Measurements from ENCODE around the gene ZFP36L1. TPM values are rescaled to one million over a fixed set of nuclear protein-coding genes. Genes with fewer than 3 reads are reported as not detected.

The ZFP36L1 gene
- total and polyA plus RNA-seq, 2 of the 13 experiments (the other 11 are each of a cell fraction or from before 2014, with no cell fraction given), result 7.4 to 10.2 TPM

DNA sequence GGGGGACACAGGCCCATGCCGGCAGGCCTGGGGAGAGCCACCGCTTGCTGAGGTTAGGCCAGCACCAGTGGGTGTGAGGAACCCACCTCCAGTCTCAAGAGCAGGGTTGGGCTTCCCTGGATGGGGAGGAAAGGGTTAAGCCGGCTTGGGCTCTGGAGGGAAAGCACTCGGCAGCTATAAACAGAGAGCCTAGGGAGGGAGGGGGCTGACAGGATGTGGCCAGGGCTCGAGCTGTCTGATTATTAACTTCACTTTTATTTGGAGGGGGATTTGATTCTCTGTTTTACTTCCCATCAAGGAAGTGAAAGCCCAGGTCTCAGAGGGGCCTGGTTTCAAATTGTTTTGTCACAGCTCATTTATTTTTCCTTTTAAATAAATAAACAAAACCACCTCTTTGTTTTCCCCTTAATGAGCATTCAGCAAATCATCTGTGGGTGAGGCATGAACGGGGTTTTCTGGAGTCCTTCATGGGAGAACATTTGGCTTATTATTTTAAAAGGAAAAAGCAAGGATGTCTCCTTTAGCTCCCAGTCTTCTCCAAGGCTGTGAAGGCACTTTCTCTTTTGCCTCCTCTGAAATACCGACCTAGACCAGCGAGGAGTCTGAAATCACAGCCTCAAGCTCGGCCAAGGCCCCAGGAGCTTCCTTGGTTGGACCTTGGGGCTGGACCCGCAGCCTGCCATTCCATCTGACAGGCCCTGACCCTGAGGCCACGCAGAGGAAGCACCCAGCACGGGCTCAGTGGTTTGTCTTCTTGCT lies 21.9 kb upstream of the ZFP36L1 start (continued):
- TF ChIP-seq, protein P1, sequence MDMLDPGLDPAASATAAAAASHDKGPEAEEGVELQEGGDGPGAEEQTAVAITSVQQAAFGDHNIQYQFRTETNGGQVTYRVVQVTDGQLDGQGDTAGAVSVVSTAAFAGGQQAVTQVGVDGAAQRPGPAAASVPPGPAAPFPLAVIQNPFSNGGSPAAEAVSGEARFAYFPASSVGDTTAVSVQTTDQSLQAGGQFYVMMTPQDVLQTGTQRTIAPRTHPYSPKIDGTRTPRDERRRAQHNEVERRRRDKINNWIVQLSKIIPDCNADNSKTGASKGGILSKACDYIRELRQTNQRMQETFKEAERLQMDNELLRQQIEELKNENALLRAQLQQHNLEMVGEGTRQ (IDR thresholded peaks at IDR 0.05; ENCODE audit: low read depth, low read length), result no peak
- TF ChIP-seq, protein P1 (CRISPR knock-in tag; IDR thresholded peaks at IDR 0.05; ENCODE audit: borderline replicate concordance), result no peak
- TF ChIP-seq, protein P2, sequence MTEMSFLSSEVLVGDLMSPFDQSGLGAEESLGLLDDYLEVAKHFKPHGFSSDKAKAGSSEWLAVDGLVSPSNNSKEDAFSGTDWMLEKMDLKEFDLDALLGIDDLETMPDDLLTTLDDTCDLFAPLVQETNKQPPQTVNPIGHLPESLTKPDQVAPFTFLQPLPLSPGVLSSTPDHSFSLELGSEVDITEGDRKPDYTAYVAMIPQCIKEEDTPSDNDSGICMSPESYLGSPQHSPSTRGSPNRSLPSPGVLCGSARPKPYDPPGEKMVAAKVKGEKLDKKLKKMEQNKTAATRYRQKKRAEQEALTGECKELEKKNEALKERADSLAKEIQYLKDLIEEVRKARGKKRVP (CRISPR knock-in tag; IDR thresholded peaks at IDR 0.05), result no peak
- TF ChIP-seq EHMT2 (IDR thresholded peaks at IDR 0.05; ENCODE audit: borderline replicate concordance, low read depth, low read length), result no peak
- TF ChIP-seq, protein P3, sequence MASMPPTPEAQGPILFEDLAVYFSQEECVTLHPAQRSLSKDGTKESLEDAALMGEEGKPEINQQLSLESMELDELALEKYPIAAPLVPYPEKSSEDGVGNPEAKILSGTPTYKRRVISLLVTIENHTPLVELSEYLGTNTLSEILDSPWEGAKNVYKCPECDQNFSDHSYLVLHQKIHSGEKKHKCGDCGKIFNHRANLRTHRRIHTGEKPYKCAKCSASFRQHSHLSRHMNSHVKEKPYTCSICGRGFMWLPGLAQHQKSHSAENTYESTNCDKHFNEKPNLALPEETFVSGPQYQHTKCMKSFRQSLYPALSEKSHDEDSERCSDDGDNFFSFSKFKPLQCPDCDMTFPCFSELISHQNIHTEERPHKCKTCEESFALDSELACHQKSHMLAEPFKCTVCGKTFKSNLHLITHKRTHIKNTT (CRISPR knock-in tag; IDR thresholded peaks at IDR 0.05), result no peak
- no peak for TF ChIP-seq ZNF34 (CRISPR knock-in tag; IDR thresholded peaks at IDR 0.05; ENCODE audit: borderline replicate concordance)
- TF ChIP-seq, protein P4, sequence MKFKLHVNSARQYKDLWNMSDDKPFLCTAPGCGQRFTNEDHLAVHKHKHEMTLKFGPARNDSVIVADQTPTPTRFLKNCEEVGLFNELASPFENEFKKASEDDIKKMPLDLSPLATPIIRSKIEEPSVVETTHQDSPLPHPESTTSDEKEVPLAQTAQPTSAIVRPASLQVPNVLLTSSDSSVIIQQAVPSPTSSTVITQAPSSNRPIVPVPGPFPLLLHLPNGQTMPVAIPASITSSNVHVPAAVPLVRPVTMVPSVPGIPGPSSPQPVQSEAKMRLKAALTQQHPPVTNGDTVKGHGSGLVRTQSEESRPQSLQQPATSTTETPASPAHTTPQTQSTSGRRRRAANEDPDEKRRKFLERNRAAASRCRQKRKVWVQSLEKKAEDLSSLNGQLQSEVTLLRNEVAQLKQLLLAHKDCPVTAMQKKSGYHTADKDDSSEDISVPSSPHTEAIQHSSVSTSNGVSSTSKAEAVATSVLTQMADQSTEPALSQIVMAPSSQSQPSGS (CRISPR knock-in tag; IDR thresholded peaks at IDR 0.05), result no peak
- TF ChIP-seq MBD4 (IDR thresholded peaks at IDR 0.05; ENCODE audit: borderline replicate concordance, low read length), result no peak
- no peak for TF ChIP-seq NFE2L2 (IDR thresholded peaks at IDR 0.05; ENCODE audit: low read length)
- TF ChIP-seq, protein P5, sequence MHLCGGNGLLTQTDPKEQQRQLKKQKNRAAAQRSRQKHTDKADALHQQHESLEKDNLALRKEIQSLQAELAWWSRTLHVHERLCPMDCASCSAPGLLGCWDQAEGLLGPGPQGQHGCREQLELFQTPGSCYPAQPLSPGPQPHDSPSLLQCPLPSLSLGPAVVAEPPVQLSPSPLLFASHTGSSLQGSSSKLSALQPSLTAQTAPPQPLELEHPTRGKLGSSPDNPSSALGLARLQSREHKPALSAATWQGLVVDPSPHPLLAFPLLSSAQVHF (CRISPR knock-in tag; IDR thresholded peaks at IDR 0.05), result no peak
- TF ChIP-seq ZNF556 (CRISPR knock-in tag; IDR thresholded peaks at IDR 0.05; ENCODE audit: borderline replicate concordance), result no peak
- TF ChIP-seq, protein P6, sequence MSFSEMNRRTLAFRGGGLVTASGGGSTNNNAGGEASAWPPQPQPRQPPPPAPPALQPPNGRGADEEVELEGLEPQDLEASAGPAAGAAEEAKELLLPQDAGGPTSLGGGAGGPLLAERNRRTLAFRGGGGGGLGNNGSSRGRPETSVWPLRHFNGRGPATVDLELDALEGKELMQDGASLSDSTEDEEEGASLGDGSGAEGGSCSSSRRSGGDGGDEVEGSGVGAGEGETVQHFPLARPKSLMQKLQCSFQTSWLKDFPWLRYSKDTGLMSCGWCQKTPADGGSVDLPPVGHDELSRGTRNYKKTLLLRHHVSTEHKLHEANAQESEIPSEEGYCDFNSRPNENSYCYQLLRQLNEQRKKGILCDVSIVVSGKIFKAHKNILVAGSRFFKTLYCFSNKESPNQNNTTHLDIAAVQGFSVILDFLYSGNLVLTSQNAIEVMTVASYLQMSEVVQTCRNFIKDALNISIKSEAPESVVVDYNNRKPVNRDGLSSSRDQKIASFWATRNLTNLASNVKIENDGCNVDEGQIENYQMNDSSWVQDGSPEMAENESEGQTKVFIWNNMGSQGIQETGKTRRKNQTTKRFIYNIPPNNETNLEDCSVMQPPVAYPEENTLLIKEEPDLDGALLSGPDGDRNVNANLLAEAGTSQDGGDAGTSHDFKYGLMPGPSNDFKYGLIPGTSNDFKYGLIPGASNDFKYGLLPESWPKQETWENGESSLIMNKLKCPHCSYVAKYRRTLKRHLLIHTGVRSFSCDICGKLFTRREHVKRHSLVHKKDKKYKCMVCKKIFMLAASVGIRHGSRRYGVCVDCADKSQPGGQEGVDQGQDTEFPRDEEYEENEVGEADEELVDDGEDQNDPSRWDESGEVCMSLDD (CRISPR knock-in tag; IDR thresholded peaks at IDR 0.05; ENCODE audit: borderline replicate concordance), result no peak
- no peak for TF ChIP-seq NKX3-1 (CRISPR knock-in tag; IDR thresholded peaks at IDR 0.05)
- TF ChIP-seq MATR3 (CRISPR knock-in tag; IDR thresholded peaks at IDR 0.05), result no peak
- TF ChIP-seq, protein P7, sequence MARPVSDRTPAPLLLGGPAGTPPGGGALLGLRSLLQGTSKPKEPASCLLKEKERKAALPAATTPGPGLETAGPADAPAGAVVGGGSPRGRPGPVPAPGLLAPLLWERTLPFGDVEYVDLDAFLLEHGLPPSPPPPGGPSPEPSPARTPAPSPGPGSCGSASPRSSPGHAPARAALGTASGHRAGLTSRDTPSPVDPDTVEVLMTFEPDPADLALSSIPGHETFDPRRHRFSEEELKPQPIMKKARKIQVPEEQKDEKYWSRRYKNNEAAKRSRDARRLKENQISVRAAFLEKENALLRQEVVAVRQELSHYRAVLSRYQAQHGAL (CRISPR knock-in tag; IDR thresholded peaks at IDR 0.05; ENCODE audit: not compliant biosample characterization), result no peak
- TF ChIP-seq HDAC1 (CRISPR knock-in tag; IDR thresholded peaks at IDR 0.05), result peak; percentile 70
- TF ChIP-seq HDAC6 (IDR thresholded peaks at IDR 0.05; ENCODE audit: low read depth, low read length), result no peak
- TF ChIP-seq ARNTL (CRISPR knock-in tag; IDR thresholded peaks at IDR 0.05), result no peak
- TF ChIP-seq ZNF615 (CRISPR knock-in tag; IDR thresholded peaks at IDR 0.05; ENCODE audit: borderline replicate concordance), result no peak

All from HepG2 (cell line).